ENCODE results near the gene KRT83.
A peak's percentile ranks its signal among the peaks of the same experiment; 100 is the strongest.

The KRT83 gene

DNA sequence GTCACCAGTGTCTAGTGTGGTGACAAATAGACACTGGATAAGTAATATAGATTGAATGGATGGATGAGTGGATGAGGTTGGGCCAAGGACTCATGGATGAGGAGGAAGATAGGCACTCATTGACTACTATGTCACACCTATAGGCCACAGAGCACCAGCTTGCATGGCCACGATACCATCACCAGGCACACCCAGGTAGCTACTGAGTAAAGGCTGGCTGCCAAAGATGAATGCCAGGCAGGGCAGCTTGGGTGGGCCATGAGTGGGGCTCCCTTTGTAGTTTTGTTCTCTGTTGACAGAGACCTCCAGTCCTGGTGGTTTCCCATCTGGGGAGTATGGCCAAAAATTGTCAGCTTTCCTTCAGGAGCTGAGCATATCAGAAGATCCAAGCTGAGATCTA, 11.2 kb upstream of the KRT83 start:
- H3K4me3 ChIP-seq (ENCODE audit: low read depth, low read length), result no peak overlapping the region
- TF ChIP-seq, protein P1, sequence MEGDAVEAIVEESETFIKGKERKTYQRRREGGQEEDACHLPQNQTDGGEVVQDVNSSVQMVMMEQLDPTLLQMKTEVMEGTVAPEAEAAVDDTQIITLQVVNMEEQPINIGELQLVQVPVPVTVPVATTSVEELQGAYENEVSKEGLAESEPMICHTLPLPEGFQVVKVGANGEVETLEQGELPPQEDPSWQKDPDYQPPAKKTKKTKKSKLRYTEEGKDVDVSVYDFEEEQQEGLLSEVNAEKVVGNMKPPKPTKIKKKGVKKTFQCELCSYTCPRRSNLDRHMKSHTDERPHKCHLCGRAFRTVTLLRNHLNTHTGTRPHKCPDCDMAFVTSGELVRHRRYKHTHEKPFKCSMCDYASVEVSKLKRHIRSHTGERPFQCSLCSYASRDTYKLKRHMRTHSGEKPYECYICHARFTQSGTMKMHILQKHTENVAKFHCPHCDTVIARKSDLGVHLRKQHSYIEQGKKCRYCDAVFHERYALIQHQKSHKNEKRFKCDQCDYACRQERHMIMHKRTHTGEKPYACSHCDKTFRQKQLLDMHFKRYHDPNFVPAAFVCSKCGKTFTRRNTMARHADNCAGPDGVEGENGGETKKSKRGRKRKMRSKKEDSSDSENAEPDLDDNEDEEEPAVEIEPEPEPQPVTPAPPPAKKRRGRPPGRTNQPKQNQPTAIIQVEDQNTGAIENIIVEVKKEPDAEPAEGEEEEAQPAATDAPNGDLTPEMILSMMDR (IDR thresholded peaks at IDR 0.05; ENCODE audit: borderline replicate concordance, insufficient read depth, low read depth, low read length), result no peak

DNA sequence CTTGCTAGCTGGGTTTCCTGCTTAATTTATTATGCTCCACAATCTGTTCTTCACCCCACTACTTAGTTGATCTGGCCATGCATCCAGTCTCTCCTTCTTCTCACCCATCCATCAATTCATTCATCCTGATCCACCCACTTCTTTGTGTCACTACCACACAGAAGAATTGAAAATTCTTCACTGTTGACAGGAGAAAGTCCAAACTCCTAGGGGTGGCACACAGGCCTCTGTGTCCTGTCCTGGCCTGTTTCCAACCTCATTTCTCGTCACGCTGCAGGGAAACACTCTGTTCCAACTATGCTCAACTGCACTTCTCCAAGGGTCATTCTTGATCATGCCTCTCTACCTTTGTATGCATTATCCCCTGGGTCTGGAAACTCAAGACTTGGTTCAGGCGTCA, 10.6 kb upstream of the KRT83 start:
- H3K4me3 ChIP-seq (ENCODE audit: low read depth, low read length), result no peak overlapping the region
- TF ChIP-seq, protein P1 (IDR thresholded peaks at IDR 0.05; ENCODE audit: borderline replicate concordance, insufficient read depth, low read depth, low read length), result no peak

DNA sequence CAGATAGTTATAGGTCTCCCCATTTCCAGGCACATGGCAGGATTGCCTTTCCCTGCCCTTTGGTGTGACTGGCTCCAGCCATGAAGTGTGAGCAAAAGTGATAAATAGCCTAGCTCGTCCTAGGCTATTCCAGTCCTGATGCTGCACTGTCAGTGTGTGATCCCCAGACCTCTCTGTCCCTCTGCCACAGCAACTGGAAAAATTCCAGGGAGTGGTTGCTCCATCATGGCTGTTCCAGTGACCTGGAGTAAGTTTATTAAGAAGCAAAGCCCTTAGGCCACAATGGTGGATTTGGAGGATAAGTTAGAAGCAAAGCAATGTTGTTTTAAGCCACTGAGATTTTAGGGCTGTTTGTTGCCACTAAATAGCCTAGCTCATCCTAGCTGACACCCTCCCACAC, 9.8 kb upstream of the KRT83 start:
- no peak overlapping the region for H3K4me3 ChIP-seq (ENCODE audit: low read depth, low read length)

DNA sequence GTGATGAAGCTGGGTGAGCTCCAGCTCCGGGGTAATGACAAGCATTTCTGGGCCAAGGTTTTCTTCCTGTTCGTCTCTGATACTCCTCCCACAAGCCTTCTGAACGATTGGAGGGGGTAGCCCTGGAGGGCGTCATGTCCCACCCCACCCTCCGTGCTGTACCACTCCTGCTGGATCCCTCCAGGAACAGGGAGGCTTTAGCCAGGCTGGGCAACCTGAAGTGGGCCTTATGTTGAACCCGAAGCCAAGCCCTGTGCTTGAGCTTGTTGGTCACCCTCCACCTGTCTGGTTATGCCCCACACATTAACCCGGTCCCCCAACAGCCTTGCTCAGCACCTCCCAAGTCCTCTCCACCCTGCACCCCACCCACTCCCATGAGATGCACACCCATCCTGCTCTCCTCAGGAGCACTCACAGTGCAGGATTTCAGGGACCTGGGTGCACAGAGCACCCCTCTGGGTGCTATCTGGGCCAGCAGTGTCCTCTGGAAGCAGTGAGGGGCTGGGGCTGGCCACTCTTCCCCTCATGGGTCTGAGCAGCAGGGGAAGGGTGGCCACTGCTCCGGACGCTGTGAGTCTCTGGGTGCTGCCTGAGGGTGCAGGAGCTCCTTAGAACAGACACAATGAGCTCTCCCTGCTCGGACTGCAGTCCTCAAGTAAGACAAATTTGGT, 6.8 kb upstream of the KRT83 start:
- TF ChIP-seq, protein P1 (IDR thresholded peaks at IDR 0.05; ENCODE audit: borderline replicate concordance, insufficient read depth, low read depth, low read length), result no peak
- no peak overlapping the region for H3K4me3 ChIP-seq (ENCODE audit: low read depth, low read length)

More for the DNA sequence above, 9.8 kb upstream of the KRT83 start:
- TF ChIP-seq, protein P1 (IDR thresholded peaks at IDR 0.05; ENCODE audit: borderline replicate concordance, insufficient read depth, low read depth, low read length), result no peak

DNA sequence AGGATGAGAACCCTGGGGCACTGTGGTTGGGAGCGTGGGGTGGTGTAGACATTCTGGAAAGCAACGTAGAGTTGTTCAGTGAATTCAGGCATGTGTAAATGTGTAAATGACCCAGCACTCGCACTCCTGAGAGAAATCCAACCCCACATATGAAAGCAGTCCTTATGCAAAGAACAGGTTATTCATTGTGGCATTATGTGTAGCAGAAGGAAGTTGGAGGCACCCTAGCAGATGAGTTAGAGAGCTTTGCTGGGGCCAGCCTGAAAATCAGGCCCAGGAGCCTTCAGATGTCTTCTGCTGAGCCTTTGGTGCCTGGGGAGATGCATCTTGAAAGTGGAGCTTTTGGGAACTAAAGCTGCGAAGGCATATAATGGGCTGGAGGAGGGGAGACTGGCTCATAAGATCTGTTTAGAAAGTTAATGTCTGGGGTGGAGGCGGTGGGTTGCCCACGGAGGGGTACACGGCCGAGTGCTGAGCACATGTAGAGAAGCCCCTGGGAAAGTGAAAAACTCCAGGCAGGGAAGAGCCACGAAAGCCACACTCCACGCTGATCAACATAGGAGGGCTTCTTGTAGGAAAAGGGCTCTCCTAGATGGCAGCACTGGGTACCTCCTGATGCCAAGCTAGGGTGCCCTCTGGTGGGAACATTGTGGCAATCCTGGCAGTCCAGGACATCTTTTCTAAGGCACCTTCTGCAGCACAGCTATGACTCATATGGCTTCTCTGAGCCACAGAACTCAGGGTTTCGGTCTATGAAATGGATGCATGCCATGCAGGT, 6.0 kb upstream of the KRT83 start:
- TF ChIP-seq, protein P1 (IDR thresholded peaks at IDR 0.05; ENCODE audit: borderline replicate concordance, insufficient read depth, low read depth, low read length), result peak; percentile 83
- no peak overlapping the region for H3K4me3 ChIP-seq (ENCODE audit: low read depth, low read length)

DNA sequence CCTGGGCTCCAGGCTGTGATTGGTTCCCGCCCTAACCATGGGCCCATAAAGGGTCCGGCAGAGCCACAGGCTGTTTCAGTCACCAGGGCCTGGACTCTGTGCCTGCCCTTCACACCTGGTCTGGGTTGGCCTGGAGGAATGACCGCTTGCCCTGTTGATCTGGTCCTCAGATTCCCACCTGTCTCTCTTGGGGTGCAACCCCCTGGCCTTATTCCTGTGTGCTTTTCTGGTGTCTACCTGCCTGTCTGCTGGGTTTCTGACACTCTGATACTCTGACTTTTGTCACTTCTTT, 2.9 kb upstream of the KRT83 start:
- H3K4me3 ChIP-seq (ENCODE audit: low read depth, low read length), result no peak overlapping the region
- TF ChIP-seq, protein P1 (IDR thresholded peaks at IDR 0.05; ENCODE audit: borderline replicate concordance, insufficient read depth, low read depth, low read length), result no peak

All from GM12875 (cell line).